HG02610 (cell line): Measurements from ENCODE around the gene AP1G2.

Experiments
- ATAC-seq: cut with Tn5 transposase; IDR thresholded peaks from one replicate; pipeline ENCODE4 v1.9.1; 2021; ENCODE audit warnings: mild to moderate bottlenecking, moderate library complexity; ENCODE audit not compliant: unreplicated experiment

Gene AP1G2

DNA sequence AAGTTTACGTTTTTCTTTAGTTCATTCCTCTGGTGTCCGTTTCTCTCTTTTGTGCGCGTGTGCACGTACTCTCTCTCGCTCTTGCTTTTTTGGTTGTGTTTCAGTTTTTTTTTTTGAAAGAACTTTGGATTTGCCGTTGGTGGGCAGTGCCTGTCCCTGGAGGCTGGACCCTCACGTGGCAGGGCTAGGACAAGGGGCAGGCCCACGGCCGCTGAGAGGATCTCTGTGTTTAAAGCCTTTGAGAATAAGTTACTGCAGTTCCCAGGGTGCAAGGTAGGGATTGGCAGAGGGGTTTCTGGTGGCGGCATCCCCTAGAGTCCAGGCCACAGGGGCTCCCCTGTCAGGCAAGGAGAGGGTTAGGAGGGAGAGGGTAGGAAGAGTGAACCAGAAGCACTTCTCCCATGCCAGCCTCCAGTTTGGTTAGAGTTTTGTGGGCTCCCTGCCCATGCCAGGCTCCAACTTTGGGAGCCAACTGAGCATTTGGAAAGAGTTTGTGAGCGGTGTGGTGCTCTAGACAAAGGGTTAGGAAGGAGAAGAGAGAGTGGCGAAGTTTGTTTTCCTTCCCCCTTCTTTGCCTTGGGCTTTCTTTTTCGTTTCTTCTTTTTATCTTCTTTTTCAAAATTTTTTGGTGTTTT is 46.6 kb downstream of the AP1G2 start:
- no peak for ATAC-seq

GRCh38 chr14:23518709-23519108 is 48.9 kb downstream of the AP1G2 start:
- ATAC-seq, result no peak

DNA sequence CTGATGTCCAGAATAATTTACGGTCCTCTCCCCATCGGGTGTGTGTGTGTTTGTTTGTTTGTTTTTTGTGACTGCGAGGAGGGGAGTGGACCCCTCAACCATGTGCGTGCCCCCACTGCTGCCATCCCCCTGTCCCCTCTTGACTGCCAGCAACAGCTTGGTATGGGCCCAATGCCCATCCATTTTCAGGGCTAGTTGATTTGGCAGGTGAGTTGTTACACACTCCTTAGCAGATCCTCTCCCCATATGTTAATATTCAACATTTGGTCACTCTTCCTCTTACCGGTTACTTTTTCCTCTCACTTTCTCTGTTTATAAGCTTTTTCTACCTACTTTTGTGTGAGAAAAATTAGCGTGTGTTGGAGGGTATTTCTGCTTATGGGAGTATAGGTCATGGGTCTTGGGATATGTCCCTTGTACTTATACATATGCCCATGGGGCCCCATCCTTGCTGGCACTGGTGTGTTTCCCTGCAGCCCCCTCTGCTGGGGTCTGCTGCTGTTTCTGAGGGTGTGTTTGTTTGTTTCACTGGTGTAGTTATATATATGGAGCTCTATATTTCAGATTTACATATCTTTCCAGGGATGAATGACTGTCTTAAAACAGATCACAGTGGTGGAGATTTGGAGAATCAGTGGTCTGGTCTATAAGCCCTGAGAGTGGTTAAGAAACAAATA is 49.8 kb downstream of the AP1G2 start:
- ATAC-seq, result no peak

GRCh38 chr14:23514644-23514957 is 53.0 kb downstream of the AP1G2 start:
- no peak for ATAC-seq

- ATAC-seq, result no peak
These were observed 53.6 kb downstream of the AP1G2 start for GRCh38 chr14:23513818-23514643.

GRCh38 chr14:23513005-23513817 is 54.4 kb downstream of the AP1G2 start:
- no peak for ATAC-seq

DNA sequence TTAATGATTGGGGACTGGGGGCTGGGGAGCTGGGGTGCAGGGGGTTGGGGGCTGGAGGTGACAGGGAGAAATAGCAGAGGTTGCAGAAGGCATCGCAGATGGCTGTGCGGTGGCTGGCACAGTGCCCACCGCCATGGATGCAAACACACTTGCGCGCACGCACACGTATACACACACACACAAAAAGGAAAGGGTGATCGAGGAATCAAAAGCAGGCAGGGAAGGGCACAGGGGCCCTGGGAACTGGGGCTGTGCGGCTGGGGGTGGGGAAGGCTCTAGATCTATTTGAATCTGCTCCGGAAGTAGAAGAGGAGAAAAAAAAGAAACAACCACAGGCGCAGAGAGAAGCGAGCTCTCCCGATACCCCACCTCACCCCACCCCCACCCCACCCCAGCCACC is 55.4 kb downstream of the AP1G2 start:
- no peak for ATAC-seq
